Smooth muscle cell (in vitro differentiated cells): ENCODE data around the gene CDKN2AIP. TPM values are rescaled to one million over a fixed set of nuclear protein-coding genes. Genes with fewer than 3 reads are reported as not detected.

Source experiments
- DNase-seq: peaks from one replicate; lab custom pipeline; 2025; ENCODE audit not compliant: unreplicated experiment; lab: John Stamatoyannopoulos, UW
- H2AFZ ChIP-seq: fragments of 200-600 bp; sonication (generic); 2 replicates; pipeline ENCODE4 v1.6.0; 2016; ENCODE audit warnings: antibody characterized with exemption, low read depth, mild to moderate bottlenecking
- H3F3A ChIP-seq: fragments of 200-600 bp; sonication (generic); 2 replicates; pipeline ENCODE4 v1.6.0; 2017; ENCODE audit warnings: antibody characterized with exemption, low read depth
- H3K27ac ChIP-seq: fragments of 200-600 bp; sonication (generic); 2 replicates; pipeline ENCODE4 v1.5.1; 2016; ENCODE audit warnings: low read depth, mild to moderate bottlenecking
- H3K27me3 ChIP-seq: fragments of 200-600 bp; sonication (generic); 2 replicates; pipeline ENCODE4 v1.6.1; 2016; ENCODE audit warnings: low read depth, mild to moderate bottlenecking
- H3K36me3 ChIP-seq: fragments of 200-600 bp; sonication (generic); 2 replicates; pipeline ENCODE4 v1.5.1; 2016; ENCODE audit warnings: low read depth
- H3K4me1 ChIP-seq: fragments of 200-600 bp; sonication (generic); 2 replicates; pipeline ENCODE4 v1.5.1; 2016; ENCODE audit warnings: low read depth
- H3K4me2 ChIP-seq: fragments of 200-600 bp; sonication (generic); 2 replicates; pipeline ENCODE4 v1.6.0; 2016; ENCODE audit warnings: mild to moderate bottlenecking
- H3K4me3 ChIP-seq: fragments of 200-600 bp; sonication (generic); 2 replicates; pipeline ENCODE4 v1.5.1; 2016; ENCODE audit warnings: mild to moderate bottlenecking
- H3K79me2 ChIP-seq: fragments of 200-600 bp; sonication (generic); 2 replicates; pipeline ENCODE4 v1.6.0; 2016; ENCODE audit warnings: low read depth, mild to moderate bottlenecking
- H3K9ac ChIP-seq: fragments of 200-600 bp; sonication (generic); 2 replicates; pipeline ENCODE4 v1.6.0; 2016; ENCODE audit warnings: low read depth
- H3K9me3 ChIP-seq: fragments of 200-600 bp; sonication (generic); replicated peaks from 2 replicates; pipeline ENCODE4 v1.5.1; 2016; ENCODE audit warnings: low read depth
- H4K20me1 ChIP-seq: fragments of 200-600 bp; sonication (generic); 2 replicates; pipeline ENCODE4 v1.6.0; 2016; ENCODE audit warnings: low read depth
- WGBS: methylation state at CpG from one replicate; pipeline ENCODE4 v1.1.7; 2016; ENCODE audit warnings: low lambda C conversion rate; 5-methylcytosine and 5-hydroxymethylcytosine counted together
- polyA plus RNA-seq: library from polyadenylated mRNA; unstranded; fragments of >200 nt; fragmentation: Nextera tagmentation; extraction: Ambion mirVana; gene quantifications from 2 replicates; pipeline ENCODE4 v1.2.1, GENCODE V29; 2016
- total RNA-seq: library from RNA; depleted of rRNA; stranded (reverse); fragments of >200 nt; gene quantifications from 2 replicates; pipeline ENCODE4 v1.2.3, GENCODE V29; 2014
- TF ChIP-seq, protein P1 (sequence below): fragments of 200-600 bp; sonication (generic); IDR thresholded peaks from 2 replicates; pipeline ENCODE4 v1.5.1; 2017; ENCODE audit warnings: borderline replicate concordance, mild to moderate bottlenecking, antibody characterized with exemption; ENCODE audit not compliant: insufficient read depth, poor library complexity, severe bottlenecking

CDKN2AIP gene
- total and polyA plus RNA-seq, 2 experiments from 2014 or later: 13.0 to 27.2 TPM

DNA sequence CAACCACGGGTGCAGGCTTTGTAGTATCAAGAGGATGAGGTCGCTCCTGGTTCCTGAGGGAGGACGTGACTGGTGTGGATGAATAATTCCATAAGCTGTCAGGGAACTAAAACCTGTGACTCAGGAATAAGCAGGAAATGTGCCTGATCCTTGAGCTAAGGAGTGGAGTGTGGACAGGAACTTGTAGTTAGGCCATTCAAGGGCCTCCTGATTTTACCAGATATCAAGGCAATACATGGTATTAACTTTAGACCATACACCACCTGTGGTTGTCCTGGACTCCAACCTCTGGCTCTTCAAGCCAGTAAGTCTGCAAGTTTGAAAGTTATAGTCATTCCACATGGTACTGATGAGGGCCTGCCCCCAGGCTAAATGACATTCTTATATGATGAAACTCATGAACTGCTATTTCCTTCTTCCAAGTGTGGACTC lies 48.4 kb downstream of the CDKN2AIP start:
- Histone ChIP-seq H3F3A (no peaks in the 10 kb centered on the region), H3K27me3 (no peaks in the 10 kb centered on the region), H3K9ac (no peak overlapping the region), H3K4me2 (no peak overlapping the region), H3K4me3 (no peak overlapping the region), H3K36me3 (no peaks in the 10 kb centered on the region), H3K79me2 (no peaks in the 10 kb centered on the region), H3K9me3 (no peaks in the 10 kb centered on the region), H4K20me1 (no peaks in the 10 kb centered on the region), H2AFZ (no peak overlapping the region), H3K27ac (peak overlapping the region; percentile 37), H3K4me1 (no peaks in the 10 kb centered on the region)
- DNase-seq: no peak
- WGBS: 67% methylated on average over 3 of the region's 3 CpGs
- TF ChIP-seq, protein P1, sequence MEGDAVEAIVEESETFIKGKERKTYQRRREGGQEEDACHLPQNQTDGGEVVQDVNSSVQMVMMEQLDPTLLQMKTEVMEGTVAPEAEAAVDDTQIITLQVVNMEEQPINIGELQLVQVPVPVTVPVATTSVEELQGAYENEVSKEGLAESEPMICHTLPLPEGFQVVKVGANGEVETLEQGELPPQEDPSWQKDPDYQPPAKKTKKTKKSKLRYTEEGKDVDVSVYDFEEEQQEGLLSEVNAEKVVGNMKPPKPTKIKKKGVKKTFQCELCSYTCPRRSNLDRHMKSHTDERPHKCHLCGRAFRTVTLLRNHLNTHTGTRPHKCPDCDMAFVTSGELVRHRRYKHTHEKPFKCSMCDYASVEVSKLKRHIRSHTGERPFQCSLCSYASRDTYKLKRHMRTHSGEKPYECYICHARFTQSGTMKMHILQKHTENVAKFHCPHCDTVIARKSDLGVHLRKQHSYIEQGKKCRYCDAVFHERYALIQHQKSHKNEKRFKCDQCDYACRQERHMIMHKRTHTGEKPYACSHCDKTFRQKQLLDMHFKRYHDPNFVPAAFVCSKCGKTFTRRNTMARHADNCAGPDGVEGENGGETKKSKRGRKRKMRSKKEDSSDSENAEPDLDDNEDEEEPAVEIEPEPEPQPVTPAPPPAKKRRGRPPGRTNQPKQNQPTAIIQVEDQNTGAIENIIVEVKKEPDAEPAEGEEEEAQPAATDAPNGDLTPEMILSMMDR: no peak

DNA sequence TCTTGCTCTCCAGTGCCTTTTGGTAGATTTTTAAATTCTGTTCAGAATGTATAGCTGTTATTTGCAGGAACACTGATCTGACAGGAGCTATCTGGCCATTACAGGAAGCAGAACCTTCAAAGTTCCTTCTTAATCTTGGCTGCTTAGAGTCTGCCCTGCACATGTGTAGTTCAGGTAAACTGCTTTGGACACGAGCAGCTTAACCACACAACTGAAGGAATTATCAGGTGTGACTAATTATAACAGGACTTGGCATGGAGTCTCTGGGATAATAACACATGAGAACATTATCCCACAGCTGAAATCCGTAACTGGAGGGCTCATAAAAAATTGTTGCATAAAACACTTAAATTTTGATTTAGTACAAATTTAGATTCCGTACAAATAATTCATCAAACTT lies 48.8 kb downstream of the CDKN2AIP start:
- TF ChIP-seq, protein P1: no peak
- Histone ChIP-seq H3K27ac (peak overlapping the region; percentile 21), H2AFZ (no peak overlapping the region)

DNA sequence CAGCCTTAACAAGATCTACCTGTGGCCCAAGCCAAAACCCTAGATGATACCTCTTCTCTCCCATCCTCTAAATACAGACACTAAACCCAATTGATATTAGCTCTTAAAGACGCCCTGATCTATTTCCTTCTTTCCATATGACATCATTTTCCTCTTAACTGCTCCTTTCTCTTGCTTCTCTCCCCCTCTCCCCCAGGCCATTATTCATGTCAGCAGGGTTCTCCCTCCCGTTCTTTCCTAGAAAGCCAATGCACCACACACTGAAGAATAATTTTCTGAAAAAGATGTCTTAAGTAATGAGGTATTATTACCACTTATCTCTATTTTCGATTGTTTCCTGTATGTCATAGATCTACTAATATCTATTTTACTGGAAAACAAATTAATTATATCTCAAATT lies 50.7 kb downstream of the CDKN2AIP start:
- Histone ChIP-seq H3K9me3 (no peaks in the 10 kb centered on the region), H3K27ac (no peak overlapping the region), H3K4me3 (no peak overlapping the region), H2AFZ (no peak overlapping the region), H3K36me3 (no peaks in the 10 kb centered on the region), H3F3A (no peaks in the 10 kb centered on the region), H3K4me1 (no peaks in the 10 kb centered on the region), H3K27me3 (no peaks in the 10 kb centered on the region), H3K79me2 (no peaks in the 10 kb centered on the region), H3K9ac (no peak overlapping the region), H4K20me1 (no peaks in the 10 kb centered on the region), H3K4me2 (no peak overlapping the region)
- DNase-seq: no peak
- TF ChIP-seq, protein P1: no peak
- WGBS: 82% methylated on average over 3 of the region's 3 CpGs

More for the DNA sequence above, 48.8 kb downstream of the CDKN2AIP start:
- Histone ChIP-seq H3K27me3 (no peaks in the 10 kb centered on the region), H3K9ac (no peak overlapping the region), H3K79me2 (no peaks in the 10 kb centered on the region), H3K9me3 (no peaks in the 10 kb centered on the region), H4K20me1 (no peaks in the 10 kb centered on the region), H3K4me1 (no peaks in the 10 kb centered on the region), H3F3A (no peaks in the 10 kb centered on the region), H3K4me3 (no peak overlapping the region), H3K36me3 (no peaks in the 10 kb centered on the region), H3K4me2 (no peak overlapping the region)
- DNase-seq: no peak
- WGBS: 76% methylated on average over 3 of the region's 3 CpGs

Other genes starting within 250 kb of the CDKN2AIP start
- gene CLDN22, start 124.4 kb upstream of the CDKN2AIP start, total RNA-seq: not detected in 2 replicates
- 0.08 TPM in 1 of 2 replicates, not detected in the other for gene CLDN22, start 124.4 kb upstream of the CDKN2AIP start, polyA plus RNA-seq
- gene CLDN24, start 122.2 kb upstream of the CDKN2AIP start, total RNA-seq: not detected in 2 replicates
- not detected in 2 replicates for gene CLDN24, start 122.2 kb upstream of the CDKN2AIP start, polyA plus RNA-seq
- gene ING2, start 60.4 kb downstream of the CDKN2AIP start, total RNA-seq: 16.3 and 19.4 TPM in 2 replicates
- gene ING2, start 60.4 kb downstream of the CDKN2AIP start, polyA plus RNA-seq: 27.4 and 30.1 TPM in 2 replicates
- 25.1 and 28.1 TPM in 2 replicates for gene RWDD4, start 214.5 kb downstream of the CDKN2AIP start, total RNA-seq
- gene RWDD4, start 214.5 kb downstream of the CDKN2AIP start, polyA plus RNA-seq: 20.0 and 23.6 TPM in 2 replicates
- 41.0 and 56.5 TPM in 2 replicates for gene TRAPPC11, start 214.7 kb downstream of the CDKN2AIP start, total RNA-seq
- 12.4 and 15.5 TPM in 2 replicates for gene TRAPPC11, start 214.7 kb downstream of the CDKN2AIP start, polyA plus RNA-seq